Brain microvascular endothelial cell (primary cell): ENCODE results near the gene CUL7.
A peak's percentile ranks its signal among the peaks of the same experiment; 100 is the strongest.

ENCODE experiments used
- DNase-seq: peaks from one replicate; pipeline ENCODE4 v3.0.0-alpha.2; 2020
- H3K27ac ChIP-seq: fragments of 250-450 bp; sonication (Bioruptor Pico); 2 replicates; pipeline ENCODE4 v1.5.1; 2020; ENCODE audit warnings: mild to moderate bottlenecking, moderate library complexity
- H3K27me3 ChIP-seq: fragments of 250-450 bp; sonication (Bioruptor Pico); replicated peaks from 2 replicates; pipeline ENCODE4 v1.5.1; 2020; ENCODE audit warnings: mild to moderate bottlenecking
- H3K36me3 ChIP-seq: fragments of 250-450 bp; sonication (Bioruptor Pico); replicated peaks from 2 replicates; pipeline ENCODE4 v1.5.1; 2020; ENCODE audit warnings: mild to moderate bottlenecking
- H3K4me3 ChIP-seq: 2 replicates; pipeline ENCODE4 v1.5.1; 2011; ENCODE audit warnings: low read depth, mild to moderate bottlenecking, control low read depth, low read length, moderate library complexity
- in situ Hi-C: cut with HindIII; loops from 2 replicates; pipeline ENCODE4 v1.10.0; 2017; ENCODE audit warnings: low sequenced_read_pairs, low pct_ligation_motif_present
- TF ChIP-seq, protein P1 (sequence below): IDR thresholded peaks from 2 replicates; pipeline ENCODE4 v1.5.1; 2011; ENCODE audit warnings: low read depth, mild to moderate bottlenecking, moderate library complexity, low read length, control low read depth, inconsistent platforms; ENCODE audit errors: missing control alignments

The CUL7 gene

DNA sequence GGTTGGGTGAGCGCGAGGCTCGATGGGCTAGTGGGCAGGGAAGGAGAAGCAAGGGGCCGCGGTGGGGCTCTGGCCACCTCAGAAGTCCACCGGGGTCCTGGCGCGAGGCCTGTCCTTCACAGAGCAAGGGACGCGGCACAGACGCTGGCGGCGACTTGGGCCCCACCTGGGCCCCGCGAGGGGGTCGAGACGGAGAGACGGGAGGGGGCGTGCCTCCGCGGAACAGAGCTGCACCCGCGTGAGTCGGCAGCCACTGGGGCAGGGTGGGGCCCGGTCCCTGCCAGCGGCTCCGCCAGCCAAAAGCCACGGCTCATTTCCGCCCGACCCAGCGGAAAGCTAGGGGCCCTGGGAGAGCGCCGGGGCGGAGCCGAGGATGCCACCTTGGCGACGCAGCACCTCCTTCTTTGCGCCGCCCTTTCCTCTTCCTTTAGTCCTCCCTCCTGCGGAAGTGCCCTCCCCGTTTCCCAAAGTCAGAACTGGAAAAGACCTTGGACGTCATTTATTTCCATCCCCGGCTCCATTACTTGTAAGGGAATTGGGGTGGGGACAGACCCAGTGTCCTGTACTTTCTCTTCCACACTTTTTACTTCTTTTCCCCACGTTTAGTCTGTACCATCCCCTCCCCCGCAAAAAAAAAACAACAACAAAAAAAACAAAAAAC lies at the start of gene CUL7:
TSS of gene CUL7 (minus strand) at position 307 of the 661 bp plus-strand sequence. CDS start 1,063 bp downstream, outside the sequence.
- in situ Hi-C loops = no loop called here
- Histone ChIP-seq H3K27me3 (no peaks in the 10 kb centered on the region), H3K4me3 (peak within 1 kb of the TSS; percentile 85), H3K27ac (peak within 1 kb of the TSS; percentile 94), H3K36me3 (peaks cover 21% of the 10 kb centered on the region)
- TF ChIP-seq, protein P1, sequence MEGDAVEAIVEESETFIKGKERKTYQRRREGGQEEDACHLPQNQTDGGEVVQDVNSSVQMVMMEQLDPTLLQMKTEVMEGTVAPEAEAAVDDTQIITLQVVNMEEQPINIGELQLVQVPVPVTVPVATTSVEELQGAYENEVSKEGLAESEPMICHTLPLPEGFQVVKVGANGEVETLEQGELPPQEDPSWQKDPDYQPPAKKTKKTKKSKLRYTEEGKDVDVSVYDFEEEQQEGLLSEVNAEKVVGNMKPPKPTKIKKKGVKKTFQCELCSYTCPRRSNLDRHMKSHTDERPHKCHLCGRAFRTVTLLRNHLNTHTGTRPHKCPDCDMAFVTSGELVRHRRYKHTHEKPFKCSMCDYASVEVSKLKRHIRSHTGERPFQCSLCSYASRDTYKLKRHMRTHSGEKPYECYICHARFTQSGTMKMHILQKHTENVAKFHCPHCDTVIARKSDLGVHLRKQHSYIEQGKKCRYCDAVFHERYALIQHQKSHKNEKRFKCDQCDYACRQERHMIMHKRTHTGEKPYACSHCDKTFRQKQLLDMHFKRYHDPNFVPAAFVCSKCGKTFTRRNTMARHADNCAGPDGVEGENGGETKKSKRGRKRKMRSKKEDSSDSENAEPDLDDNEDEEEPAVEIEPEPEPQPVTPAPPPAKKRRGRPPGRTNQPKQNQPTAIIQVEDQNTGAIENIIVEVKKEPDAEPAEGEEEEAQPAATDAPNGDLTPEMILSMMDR = no peak
- peak; percentile 84 for DNase-seq

DNA sequence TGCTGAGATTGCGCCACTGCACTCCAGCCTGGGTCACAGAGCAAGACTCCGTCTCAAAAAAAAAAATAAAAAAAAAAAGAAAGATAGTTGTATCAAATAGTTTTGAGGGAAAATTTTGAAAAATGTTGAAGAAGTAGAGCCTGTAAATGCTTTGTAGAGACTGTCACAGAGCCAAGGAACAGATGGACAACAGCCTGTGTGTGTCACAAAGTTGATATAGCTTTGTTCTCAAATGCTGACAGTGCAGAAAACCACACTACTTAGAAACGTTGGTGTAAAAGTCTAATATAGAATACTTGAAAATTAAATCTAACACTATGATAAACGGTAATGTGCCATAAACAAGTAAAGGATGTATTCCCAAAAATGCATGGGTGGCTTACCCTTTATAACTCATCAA lies 47.8 kb upstream of the CUL7 start:
- H3K4me3 ChIP-seq = no peak overlapping the region
- no peaks in the 10 kb centered on the region for H3K27me3 ChIP-seq
- DNase-seq = no peak
- in situ Hi-C loops = no loop called here
- TF ChIP-seq, protein P1 = no peak
- no peaks in the 10 kb centered on the region for H3K36me3 ChIP-seq
- H3K27ac ChIP-seq = no peak overlapping the region

DNA sequence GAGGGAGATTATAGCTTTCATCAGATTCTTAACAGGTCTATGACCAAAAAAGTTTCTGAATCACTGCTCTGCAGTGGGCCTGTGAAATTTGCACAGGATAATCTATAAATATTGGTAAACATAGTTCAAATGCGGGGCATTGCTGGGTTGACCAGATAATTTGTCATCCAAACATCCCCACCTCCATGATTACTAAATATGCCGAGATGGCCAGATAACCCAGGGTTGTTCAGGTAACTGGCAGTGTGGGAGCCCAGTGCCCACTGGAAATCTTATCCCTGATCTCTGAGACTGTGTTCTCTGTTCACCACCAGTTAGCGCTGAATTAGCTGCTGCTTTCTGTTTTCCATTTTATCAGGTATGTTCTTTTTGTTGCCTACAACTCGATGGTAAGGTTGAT lies 43.9 kb upstream of the CUL7 start:
- H3K4me3 ChIP-seq = no peak overlapping the region
- no peaks in the 10 kb centered on the region for H3K27me3 ChIP-seq
- no peak overlapping the region for H3K27ac ChIP-seq
- TF ChIP-seq, protein P1 = no peak
- in situ Hi-C loops = no loop called here
- no peak for DNase-seq
- no peaks in the 10 kb centered on the region for H3K36me3 ChIP-seq

DNA sequence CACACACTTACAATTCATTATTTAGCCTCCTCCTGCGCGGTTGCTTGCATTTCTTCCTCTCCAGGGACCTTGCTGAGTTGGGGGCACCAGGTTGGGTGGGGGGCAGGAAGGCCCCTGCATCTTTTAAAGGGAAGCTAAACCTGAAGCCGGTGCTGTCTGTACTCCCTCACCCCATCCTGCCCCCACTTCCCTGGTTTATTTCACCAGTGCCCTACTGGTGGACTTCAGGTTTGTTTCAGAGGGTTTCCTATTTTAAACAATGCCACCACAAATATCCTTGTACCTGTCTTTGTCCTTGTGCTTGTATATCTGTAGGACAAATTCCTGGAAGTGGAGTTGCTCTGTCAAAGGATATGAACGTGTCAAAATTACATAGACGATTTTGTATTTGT lies 43.4 kb upstream of the CUL7 start:
- H3K27me3 ChIP-seq = no peaks in the 10 kb centered on the region
- no peak overlapping the region for H3K4me3 ChIP-seq
- DNase-seq = no peak
- H3K36me3 ChIP-seq = no peaks in the 10 kb centered on the region
- peak overlapping the region; percentile 25 for H3K27ac ChIP-seq
- in situ Hi-C loops = no loop called here
- TF ChIP-seq, protein P1 = peak; percentile 13

DNA sequence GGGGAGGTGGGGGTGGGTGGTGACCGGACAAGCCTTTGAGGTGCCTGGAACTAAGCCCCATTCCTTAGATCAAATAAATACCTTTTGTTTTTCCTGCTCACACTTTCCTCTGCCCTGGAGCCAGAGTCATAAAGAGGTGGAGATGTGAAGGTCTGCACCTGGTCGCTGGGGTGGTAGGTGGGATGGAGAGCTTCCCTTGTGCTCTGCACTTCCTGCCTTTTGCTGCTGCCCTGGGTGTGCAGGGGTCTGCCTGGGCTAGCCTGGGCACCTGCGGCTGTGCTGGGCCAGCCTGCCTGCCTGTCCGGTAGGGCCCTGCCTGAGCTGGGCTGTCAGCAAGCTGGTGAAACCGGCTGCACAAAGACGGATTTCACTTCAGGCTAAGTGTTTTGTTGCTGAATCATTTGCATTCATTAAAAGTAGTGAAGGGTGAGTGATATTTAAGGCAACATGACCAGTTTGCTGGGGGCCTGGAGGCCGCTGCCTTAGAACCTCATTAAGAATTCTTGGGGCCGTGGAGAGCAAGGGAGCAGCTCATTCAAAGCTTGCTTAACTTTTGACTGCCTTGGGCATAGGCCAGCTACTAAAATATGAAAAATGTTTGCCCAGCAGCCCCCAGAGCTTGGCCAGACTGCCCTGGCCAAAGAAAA lies 42.9 kb upstream of the CUL7 start:
- no peaks in the 10 kb centered on the region for H3K36me3 ChIP-seq
- peak overlapping the region; percentile 25 for H3K27ac ChIP-seq
- H3K4me3 ChIP-seq = no peak overlapping the region
- DNase-seq = peak; percentile 42
- TF ChIP-seq, protein P1 = no peak
- no peaks in the 10 kb centered on the region for H3K27me3 ChIP-seq
- in situ Hi-C loops = no loop called here
